ENCODE results near the gene UBE2J1.

DNA sequence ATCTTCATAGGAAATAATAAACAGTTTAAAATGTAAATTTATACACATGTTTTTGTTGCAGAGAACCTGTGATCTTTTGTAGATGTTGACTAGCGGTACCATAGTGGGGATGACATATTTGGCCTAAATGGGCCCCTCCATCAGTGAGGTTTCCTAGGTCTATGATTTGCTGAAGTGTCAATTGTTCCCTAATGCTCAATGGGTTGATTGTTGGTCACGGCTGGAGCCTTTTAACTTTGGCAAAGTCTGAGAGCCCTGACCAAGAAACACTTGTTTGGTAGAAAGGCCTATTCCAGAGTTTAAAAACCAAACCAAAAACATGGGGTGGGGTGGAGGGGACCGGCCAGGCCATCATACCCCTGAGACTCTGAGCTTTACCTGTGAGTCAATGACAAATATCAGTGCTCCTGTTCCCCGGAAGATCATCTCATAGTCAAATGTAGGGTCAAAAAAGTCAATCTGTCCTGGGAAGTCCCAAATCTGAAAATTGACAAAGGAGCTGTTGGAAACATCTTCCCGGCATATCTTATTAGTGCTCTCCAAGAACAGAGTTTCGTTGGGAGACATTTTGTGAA lies 34.5 kb upstream of the UBE2J1 start:
- TF ChIP-seq, protein P1, sequence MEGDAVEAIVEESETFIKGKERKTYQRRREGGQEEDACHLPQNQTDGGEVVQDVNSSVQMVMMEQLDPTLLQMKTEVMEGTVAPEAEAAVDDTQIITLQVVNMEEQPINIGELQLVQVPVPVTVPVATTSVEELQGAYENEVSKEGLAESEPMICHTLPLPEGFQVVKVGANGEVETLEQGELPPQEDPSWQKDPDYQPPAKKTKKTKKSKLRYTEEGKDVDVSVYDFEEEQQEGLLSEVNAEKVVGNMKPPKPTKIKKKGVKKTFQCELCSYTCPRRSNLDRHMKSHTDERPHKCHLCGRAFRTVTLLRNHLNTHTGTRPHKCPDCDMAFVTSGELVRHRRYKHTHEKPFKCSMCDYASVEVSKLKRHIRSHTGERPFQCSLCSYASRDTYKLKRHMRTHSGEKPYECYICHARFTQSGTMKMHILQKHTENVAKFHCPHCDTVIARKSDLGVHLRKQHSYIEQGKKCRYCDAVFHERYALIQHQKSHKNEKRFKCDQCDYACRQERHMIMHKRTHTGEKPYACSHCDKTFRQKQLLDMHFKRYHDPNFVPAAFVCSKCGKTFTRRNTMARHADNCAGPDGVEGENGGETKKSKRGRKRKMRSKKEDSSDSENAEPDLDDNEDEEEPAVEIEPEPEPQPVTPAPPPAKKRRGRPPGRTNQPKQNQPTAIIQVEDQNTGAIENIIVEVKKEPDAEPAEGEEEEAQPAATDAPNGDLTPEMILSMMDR (IDR thresholded peaks at IDR 0.05; ENCODE audit: extremely low read depth in 1 of 2, insufficient read depth in 1 of 2, low read depth in 1 of 2, low read length in 2 of 2), result no peak
- TF ChIP-seq POLR2A (IDR thresholded peaks at IDR 0.05; ENCODE audit: low read depth, low read length) (no peak), EZH2 (IDR thresholded peaks at IDR 0.05; ENCODE audit: borderline replicate concordance, low read depth, low read length, severe bottlenecking) (no peak), POLR2AphosphoS5 (IDR thresholded peaks at IDR 0.05; ENCODE audit: insufficient read depth, low read depth, low read length) (no peak)

Measured in endothelial cell of umbilical vein (primary cell).